Purkinje cell (primary cell): ENCODE data around the gene SIPA1. TPM values are rescaled to one million over a fixed set of nuclear protein-coding genes. Genes with fewer than 3 reads are reported as not detected.

Experiments used
- polyA plus RNA-seq: library from polyadenylated mRNA; unstranded; fragments of >200 nt; fragmentation: Nextera tagmentation; gene quantifications from 2 replicates; pipeline ENCODE4 v1.2.1, GENCODE V29; 2014

The SIPA1 gene
- not detected in 2 replicates for polyA plus RNA-seq

GRCh38 chr11:65637794-65638419, at the start of gene SIPA1:
Gene SIPA1 (plus strand): TSS chr11:65638101. CDS start chr11:65640922, 2,821 bp downstream.

DNA sequence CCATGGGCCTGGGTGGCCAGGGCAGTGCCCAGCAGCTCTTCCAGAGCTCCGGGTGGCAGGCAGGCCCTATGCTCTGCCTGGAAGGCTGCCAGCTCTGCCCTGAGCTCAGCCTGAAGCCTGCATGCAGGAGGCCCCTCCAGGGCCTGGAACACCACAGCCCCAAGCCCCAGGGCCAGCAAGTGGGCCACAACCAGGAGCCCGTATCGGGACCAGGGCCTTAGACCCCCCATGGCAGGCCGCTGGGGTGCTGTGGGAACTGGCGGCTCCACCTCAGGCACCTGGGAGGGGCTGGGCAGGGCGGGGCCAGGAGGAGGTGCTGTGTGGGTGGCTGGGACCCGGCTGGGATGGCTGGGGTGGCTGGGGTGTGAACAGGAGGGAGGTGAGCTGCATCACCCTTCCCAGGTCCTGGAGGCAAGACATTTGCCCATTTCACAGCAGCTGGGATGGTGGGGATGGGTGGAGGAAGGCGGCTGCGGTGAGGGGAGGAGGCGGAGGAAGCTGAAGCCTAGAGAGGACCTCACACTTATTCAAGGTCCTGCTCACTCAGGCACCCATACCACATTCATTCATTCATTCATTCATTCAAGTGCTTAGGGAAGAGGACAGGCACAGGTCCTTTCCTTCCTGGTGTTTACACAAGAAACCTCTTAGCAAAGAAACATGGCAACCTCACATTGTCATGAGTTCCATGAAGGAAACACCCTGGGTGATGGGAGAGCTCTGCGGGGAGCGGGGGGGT, 42.2 kb upstream of the SIPA1 start, which contains the start of gene KCNK7:
Gene KCNK7, minus strand, starts transcription at position 258 of the 739 bp plus-strand sequence. Its CDS starts 28 bp downstream, at position 230.

GRCh38 chr11:65615229-65615949, 22.5 kb upstream of the SIPA1 start, which contains the start of gene PCNX3:
Gene PCNX3 (plus strand): TSS chr11:65615776. CDS start chr11:65616312, 536 bp downstream.

GRCh38 chr11:65662799-65663638, 25.1 kb downstream of the SIPA1 start, which contains the start of gene RELA:
Gene RELA (minus strand): TSS chr11:65662916. CDS start chr11:65662832, 84 bp downstream.

Other genes with a start within 250 kb of the SIPA1 start
- gene NEAT1, start 215.3 kb upstream of the SIPA1 start, polyA plus RNA-seq = 65.7 and 70.6 TPM in 2 replicates
- gene MALAT1, start 139.1 kb upstream of the SIPA1 start, polyA plus RNA-seq = 70,295 and 74,607 TPM in 2 replicates
- gene SCYL1, start 113.0 kb upstream of the SIPA1 start, polyA plus RNA-seq = 17.9 and 24.7 TPM in 2 replicates
- 0.57 and 1.3 TPM in 2 replicates for gene LTBP3, start 79.7 kb upstream of the SIPA1 start, polyA plus RNA-seq
- 9.2 and 18.7 TPM in 2 replicates for gene ZNRD2, start 67.6 kb upstream of the SIPA1 start, polyA plus RNA-seq
- gene FAM89B, start 65.6 kb upstream of the SIPA1 start, polyA plus RNA-seq = 3.2 and 10.1 TPM in 2 replicates
- gene EHBP1L1, start 62.0 kb upstream of the SIPA1 start, polyA plus RNA-seq = not detected in 2 replicates
- gene KCNK7, start 42.3 kb upstream of the SIPA1 start, polyA plus RNA-seq = not detected in 2 replicates
- 0.78 and 1.7 TPM in 2 replicates for gene MAP3K11, start 23.9 kb upstream of the SIPA1 start, polyA plus RNA-seq
- 0.74 and 1.5 TPM in 2 replicates for gene PCNX3, start 22.3 kb upstream of the SIPA1 start, polyA plus RNA-seq
- gene RELA, start 24.8 kb downstream of the SIPA1 start, polyA plus RNA-seq = 2.3 and 3.0 TPM in 2 replicates
- gene KAT5, start 74.2 kb downstream of the SIPA1 start, polyA plus RNA-seq = 2.4 and 7.8 TPM in 2 replicates
- 6.6 and 13.0 TPM in 2 replicates for gene RNASEH2C, start 82.7 kb downstream of the SIPA1 start, polyA plus RNA-seq
- gene AP5B1, start 142.9 kb downstream of the SIPA1 start, polyA plus RNA-seq = 0.08 and 0.35 TPM in 2 replicates
- gene OVOL1, start 149.0 kb downstream of the SIPA1 start, polyA plus RNA-seq = not detected in 2 replicates
- gene SNX32, start 195.9 kb downstream of the SIPA1 start, polyA plus RNA-seq = 2.2 and 4.6 TPM in 2 replicates
- 185 and 274 TPM in 2 replicates for gene CFL1, start 220.1 kb downstream of the SIPA1 start, polyA plus RNA-seq
- 9.5 and 11.2 TPM in 2 replicates for gene MUS81, start 222.3 kb downstream of the SIPA1 start, polyA plus RNA-seq
- 0.31 and 1.8 TPM in 2 replicates for gene EFEMP2, start 234.7 kb downstream of the SIPA1 start, polyA plus RNA-seq
- not detected in 2 replicates for gene CTSW, start 241.7 kb downstream of the SIPA1 start, polyA plus RNA-seq